OCI-LY3 (cell line): Measurements from ENCODE around the gene NDUFB3.

ENCODE experiments used
- EZH2phosphoT487 ChIP-seq: fragments of 200-600 bp; shearing (Covaris generic); IDR thresholded peaks from 2 replicates; pipeline ENCODE4 v1.6.1; 2018; ENCODE audit warnings: antibody characterized with exemption, mixed run types, low read depth
- TF ChIP-seq, protein P1 (sequence below): fragments of 200-600, 300-600 bp; sonication (generic); IDR thresholded peaks from 2 replicates; pipeline ENCODE4 v1.5.1; 2014; ENCODE audit warnings: antibody characterized with exemption, low read length, low read depth

DNA sequence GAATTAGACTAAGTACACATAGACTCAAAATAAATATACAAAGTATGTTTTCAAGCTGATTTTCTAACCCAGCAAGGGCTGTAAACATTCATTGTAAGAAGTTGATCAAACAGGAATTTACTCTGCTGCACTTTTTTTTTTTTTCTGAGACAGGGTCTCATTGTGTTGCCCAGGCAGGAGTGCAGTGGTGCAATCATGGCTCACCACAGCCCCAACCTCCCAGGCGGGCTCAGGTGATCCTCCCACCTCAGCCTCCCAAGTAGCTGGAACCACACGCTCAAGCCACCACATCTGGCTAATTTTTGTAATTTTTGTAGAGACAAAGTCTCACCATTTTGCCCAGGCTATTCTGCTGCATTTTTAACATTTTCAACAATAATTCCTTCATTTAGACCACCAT, 35.8 kb downstream of the NDUFB3 start:
- TF ChIP-seq, protein P1, sequence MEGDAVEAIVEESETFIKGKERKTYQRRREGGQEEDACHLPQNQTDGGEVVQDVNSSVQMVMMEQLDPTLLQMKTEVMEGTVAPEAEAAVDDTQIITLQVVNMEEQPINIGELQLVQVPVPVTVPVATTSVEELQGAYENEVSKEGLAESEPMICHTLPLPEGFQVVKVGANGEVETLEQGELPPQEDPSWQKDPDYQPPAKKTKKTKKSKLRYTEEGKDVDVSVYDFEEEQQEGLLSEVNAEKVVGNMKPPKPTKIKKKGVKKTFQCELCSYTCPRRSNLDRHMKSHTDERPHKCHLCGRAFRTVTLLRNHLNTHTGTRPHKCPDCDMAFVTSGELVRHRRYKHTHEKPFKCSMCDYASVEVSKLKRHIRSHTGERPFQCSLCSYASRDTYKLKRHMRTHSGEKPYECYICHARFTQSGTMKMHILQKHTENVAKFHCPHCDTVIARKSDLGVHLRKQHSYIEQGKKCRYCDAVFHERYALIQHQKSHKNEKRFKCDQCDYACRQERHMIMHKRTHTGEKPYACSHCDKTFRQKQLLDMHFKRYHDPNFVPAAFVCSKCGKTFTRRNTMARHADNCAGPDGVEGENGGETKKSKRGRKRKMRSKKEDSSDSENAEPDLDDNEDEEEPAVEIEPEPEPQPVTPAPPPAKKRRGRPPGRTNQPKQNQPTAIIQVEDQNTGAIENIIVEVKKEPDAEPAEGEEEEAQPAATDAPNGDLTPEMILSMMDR: no peak
- TF ChIP-seq EZH2phosphoT487: no peak
